PC-9 (cell line): ENCODE data around the gene EGF.

Source experiments
- EZH2 ChIP-seq: fragments of 200-600 bp; sonication (generic); IDR thresholded peaks from 2 replicates; pipeline ENCODE4 v1.8.0; 2017; ENCODE audit warnings: antibody characterized with exemption, low read depth
- TF ChIP-seq, protein P1 (sequence below): fragments of 200-600 bp; sonication (generic); conservative IDR thresholded peaks from 2 replicates; pipeline ENCODE4 v1.6.1; 2017; ENCODE audit warnings: mixed run types, antibody characterized with exemption, mild to moderate bottlenecking, moderate library complexity

GRCh38 chr4:109966891-109967481 is 54.3 kb downstream of the EGF start:
- TF ChIP-seq, protein P1, sequence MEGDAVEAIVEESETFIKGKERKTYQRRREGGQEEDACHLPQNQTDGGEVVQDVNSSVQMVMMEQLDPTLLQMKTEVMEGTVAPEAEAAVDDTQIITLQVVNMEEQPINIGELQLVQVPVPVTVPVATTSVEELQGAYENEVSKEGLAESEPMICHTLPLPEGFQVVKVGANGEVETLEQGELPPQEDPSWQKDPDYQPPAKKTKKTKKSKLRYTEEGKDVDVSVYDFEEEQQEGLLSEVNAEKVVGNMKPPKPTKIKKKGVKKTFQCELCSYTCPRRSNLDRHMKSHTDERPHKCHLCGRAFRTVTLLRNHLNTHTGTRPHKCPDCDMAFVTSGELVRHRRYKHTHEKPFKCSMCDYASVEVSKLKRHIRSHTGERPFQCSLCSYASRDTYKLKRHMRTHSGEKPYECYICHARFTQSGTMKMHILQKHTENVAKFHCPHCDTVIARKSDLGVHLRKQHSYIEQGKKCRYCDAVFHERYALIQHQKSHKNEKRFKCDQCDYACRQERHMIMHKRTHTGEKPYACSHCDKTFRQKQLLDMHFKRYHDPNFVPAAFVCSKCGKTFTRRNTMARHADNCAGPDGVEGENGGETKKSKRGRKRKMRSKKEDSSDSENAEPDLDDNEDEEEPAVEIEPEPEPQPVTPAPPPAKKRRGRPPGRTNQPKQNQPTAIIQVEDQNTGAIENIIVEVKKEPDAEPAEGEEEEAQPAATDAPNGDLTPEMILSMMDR, result no peak
- no peak for TF ChIP-seq EZH2
